Progenitor cell of endocrine pancreas (in vitro differentiated cells): ENCODE data around the gene EXOSC7. TPM values are rescaled to one million over a fixed set of nuclear protein-coding genes. Genes with fewer than 3 reads are reported as not detected.
"Not testable (repeated sequence)": the region's sequence is repeated elsewhere in the genome, so short reads cannot be mapped to it uniquely, and the experiment has no call there.

Experiments
- DNase-seq: peaks from one replicate; pipeline ENCODE4 v3.0.0; 2021; ENCODE audit warnings: low spot score; ENCODE audit not compliant: unreplicated experiment
- H3K27ac Mint-ChIP-seq: 2 replicates; pipeline ENCODE4 v1.8.0; 2021; ENCODE audit warnings: mild to moderate bottlenecking, moderate library complexity, mixed read lengths
- H3K27me3 Mint-ChIP-seq: 2 replicates; pipeline ENCODE4 v1.8.0; 2021; ENCODE audit warnings: mixed read lengths
- H3K36me3 Mint-ChIP-seq: 2 replicates; pipeline ENCODE4 v1.8.0; 2022; ENCODE audit warnings: mixed read lengths; ENCODE audit not compliant: insufficient read depth
- H3K4me1 Mint-ChIP-seq: 2 replicates; pipeline ENCODE4 v1.8.0; 2021; ENCODE audit warnings: low read depth, mixed read lengths
- H3K4me3 Mint-ChIP-seq: 2 replicates; pipeline ENCODE4 v1.8.0; 2021; ENCODE audit warnings: low read depth, mild to moderate bottlenecking, moderate library complexity, mixed read lengths
- H3K9me3 Mint-ChIP-seq: 2 replicates; pipeline ENCODE4 v1.8.0; 2021; ENCODE audit warnings: low read depth, mixed read lengths
- total RNA-seq: library from RNA; stranded (reverse); gene quantifications from 2 replicates; pipeline ENCODE4 v1.2.1, GENCODE V29; 2021
- TF ChIP-seq, protein P1 (sequence below): fragments of 200-600 bp; sonication (generic); IDR thresholded peaks from one replicate; pipeline ENCODE4 v1.5.0; 2021; ENCODE audit warnings: antibody characterized with exemption, mild to moderate bottlenecking; ENCODE audit not compliant: unreplicated experiment

EXOSC7 gene
- total RNA-seq, 1 donor from 2014 or later: 51.2 TPM

DNA sequence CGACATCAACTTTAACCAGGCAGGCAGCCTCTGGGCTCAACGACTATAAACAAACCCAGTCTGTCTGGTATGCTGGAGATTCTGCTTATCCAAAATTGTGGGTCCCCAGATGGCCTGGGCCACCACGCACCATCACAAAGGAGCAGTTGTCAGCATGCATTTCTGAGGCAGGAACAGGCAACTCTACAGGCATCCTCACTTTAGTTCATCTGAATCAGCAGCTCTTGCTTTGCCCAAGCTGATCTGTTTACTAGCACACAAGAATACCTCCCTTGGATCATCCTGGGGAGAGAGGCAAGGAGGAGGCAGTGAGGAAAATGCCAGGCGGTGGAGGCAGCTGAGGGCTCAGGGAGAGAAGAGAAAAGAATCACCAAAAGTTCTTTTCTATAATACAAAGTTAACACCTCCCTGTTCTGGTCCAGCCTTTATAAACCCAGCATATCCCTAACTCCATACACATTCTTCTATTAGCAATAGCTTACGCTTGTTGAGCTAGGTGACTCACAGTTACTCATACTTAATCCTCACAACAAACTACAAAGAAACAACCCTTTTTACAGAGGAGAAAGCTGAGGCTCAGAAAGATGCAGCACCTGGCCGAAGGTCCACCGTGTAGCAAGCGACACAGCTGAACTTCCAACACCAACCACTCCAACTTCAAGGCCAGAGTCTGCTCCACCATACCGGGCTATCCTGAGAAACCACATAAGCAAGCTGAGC, 33.7 kb upstream of the EXOSC7 start:
- H3K4me3 Mint-ChIP-seq: no peak overlapping the region
- peaks cover 13% of the 10 kb centered on the region for H3K36me3 Mint-ChIP-seq
- H3K4me1 Mint-ChIP-seq: no peaks in the 10 kb centered on the region
- no peaks in the 10 kb centered on the region for H3K27me3 Mint-ChIP-seq
- DNase-seq: no peak
- TF ChIP-seq, protein P1, sequence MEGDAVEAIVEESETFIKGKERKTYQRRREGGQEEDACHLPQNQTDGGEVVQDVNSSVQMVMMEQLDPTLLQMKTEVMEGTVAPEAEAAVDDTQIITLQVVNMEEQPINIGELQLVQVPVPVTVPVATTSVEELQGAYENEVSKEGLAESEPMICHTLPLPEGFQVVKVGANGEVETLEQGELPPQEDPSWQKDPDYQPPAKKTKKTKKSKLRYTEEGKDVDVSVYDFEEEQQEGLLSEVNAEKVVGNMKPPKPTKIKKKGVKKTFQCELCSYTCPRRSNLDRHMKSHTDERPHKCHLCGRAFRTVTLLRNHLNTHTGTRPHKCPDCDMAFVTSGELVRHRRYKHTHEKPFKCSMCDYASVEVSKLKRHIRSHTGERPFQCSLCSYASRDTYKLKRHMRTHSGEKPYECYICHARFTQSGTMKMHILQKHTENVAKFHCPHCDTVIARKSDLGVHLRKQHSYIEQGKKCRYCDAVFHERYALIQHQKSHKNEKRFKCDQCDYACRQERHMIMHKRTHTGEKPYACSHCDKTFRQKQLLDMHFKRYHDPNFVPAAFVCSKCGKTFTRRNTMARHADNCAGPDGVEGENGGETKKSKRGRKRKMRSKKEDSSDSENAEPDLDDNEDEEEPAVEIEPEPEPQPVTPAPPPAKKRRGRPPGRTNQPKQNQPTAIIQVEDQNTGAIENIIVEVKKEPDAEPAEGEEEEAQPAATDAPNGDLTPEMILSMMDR: no peak
- no peaks in the 10 kb centered on the region for H3K9me3 Mint-ChIP-seq
- H3K27ac Mint-ChIP-seq: no peak overlapping the region

DNA sequence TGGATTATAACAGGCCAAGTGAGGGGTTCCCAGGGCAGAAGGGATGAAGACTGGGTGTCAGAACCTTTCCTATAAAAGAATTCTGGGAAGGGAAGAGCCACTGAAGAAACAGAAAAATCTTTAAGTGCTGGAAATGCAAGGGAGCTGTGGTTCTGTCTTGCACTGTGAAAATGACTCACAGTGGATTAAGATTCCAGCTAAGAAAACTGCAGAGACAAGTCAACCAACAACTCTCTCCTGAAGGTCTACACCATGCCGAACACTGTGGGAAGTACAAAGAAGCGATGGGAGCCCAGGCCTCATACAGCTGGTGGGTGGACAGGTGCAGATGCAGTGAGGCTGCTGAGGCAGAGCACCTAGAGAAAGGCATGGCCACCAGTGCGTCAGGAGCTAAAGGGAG, 27.8 kb upstream of the EXOSC7 start:
- no peaks in the 10 kb centered on the region for H3K4me1 Mint-ChIP-seq
- DNase-seq: no peak
- no peaks in the 10 kb centered on the region for H3K9me3 Mint-ChIP-seq
- H3K4me3 Mint-ChIP-seq: no peak overlapping the region
- peaks cover 5% of the 10 kb centered on the region for H3K36me3 Mint-ChIP-seq
- H3K27me3 Mint-ChIP-seq: no peaks in the 10 kb centered on the region
- H3K27ac Mint-ChIP-seq: no peak overlapping the region
- TF ChIP-seq, protein P1: no peak

DNA sequence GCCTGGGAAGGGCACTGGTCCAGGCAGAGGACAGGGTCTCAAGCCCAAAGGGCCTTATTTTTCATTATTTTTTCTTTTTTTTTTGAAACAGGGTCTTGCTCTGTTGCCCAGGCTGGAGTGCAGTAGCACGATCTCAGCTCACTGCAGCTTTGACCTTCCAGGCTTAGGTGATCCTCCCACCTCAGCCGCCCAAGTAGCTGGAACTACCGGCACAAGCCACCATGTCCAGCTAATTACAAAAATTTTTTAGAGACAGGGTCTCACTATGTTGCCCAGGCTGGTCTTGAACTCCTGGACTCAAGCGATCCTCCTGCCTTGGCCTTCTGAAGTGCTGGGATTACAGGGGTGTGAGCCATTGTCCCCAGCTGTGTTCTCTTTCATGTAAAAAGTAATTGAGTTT, 26.3 kb upstream of the EXOSC7 start:
- not testable (repeated sequence) for H3K4me3 Mint-ChIP-seq, H3K9me3 Mint-ChIP-seq, DNase-seq, H3K27me3 Mint-ChIP-seq, H3K4me1 Mint-ChIP-seq, H3K36me3 Mint-ChIP-seq, H3K27ac Mint-ChIP-seq

DNA sequence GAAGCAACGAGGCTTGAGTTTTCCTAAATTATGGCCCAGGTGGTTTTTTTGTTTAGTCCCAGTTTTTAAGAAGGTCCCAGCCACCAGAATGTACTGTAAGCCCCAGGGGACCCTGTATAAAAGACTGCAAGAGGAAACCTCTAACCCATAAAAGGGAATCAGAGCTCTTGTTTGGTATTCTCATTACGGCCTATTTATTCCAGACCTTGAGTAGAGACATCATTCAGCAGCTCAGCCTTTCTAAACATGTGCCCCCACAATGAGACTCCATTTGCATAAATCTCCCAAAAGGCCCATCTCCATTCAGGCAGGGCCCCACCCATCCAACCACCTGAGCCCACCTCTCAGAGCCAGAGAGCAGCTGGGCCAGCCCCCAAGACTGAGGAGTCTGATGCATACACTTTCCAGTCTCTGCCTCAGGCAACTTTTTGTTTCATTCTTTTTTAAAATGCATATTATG, 25.7 kb upstream of the EXOSC7 start:
- H3K27me3 Mint-ChIP-seq: no peaks in the 10 kb centered on the region
- no peaks in the 10 kb centered on the region for H3K9me3 Mint-ChIP-seq
- no peak overlapping the region for H3K4me3 Mint-ChIP-seq
- TF ChIP-seq, protein P1: no peak
- H3K36me3 Mint-ChIP-seq: peaks cover 2% of the 10 kb centered on the region
- H3K4me1 Mint-ChIP-seq: no peaks in the 10 kb centered on the region
- no peak overlapping the region for H3K27ac Mint-ChIP-seq
- no peak for DNase-seq

DNA sequence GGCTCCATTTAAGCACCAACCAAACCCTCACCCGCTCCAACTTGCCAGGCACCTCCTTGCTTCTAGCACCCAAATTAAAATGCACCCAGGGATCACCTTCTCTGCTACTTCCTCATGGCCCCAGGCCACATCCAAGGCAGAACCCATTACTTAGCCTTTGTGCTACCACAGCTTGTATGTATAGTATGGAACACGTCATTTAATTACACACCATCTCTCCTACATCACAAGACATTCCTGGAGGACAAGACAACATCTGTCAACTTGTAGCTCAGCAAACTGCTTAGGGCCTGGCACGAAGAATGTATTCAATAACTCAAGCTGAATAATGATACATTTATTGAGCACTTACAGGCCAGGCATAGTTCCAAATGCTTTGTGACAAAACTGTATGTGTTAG, 23.4 kb upstream of the EXOSC7 start:
- TF ChIP-seq, protein P1: no peak
- no peaks in the 10 kb centered on the region for H3K4me1 Mint-ChIP-seq
- H3K9me3 Mint-ChIP-seq: no peaks in the 10 kb centered on the region
- H3K27ac Mint-ChIP-seq: no peak overlapping the region
- peaks cover 2% of the 10 kb centered on the region for H3K36me3 Mint-ChIP-seq
- DNase-seq: no peak
- no peak overlapping the region for H3K4me3 Mint-ChIP-seq
- H3K27me3 Mint-ChIP-seq: no peaks in the 10 kb centered on the region

DNA sequence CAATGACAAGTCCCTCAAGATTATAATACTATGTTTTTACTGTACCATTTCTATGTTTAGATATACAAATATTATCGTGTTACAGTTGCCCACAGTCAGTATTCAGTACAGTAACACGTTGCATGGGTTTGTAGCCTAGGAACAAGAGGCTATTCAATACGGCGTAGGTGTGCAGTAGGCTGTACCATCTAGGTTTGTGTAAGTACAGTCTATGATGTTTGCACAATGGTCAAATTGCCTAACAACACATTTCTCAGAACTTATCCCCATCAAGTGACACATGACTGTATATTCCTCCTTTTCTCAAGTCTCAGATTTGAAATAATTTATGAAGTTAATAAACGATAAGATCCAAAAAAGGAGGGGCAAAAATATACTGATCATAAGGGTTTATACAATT, 21.7 kb upstream of the EXOSC7 start:
- Mint-ChIP-seq H3K36me3 (peaks cover 2% of the 10 kb centered on the region), H3K4me1 (no peaks in the 10 kb centered on the region), H3K27ac (no peak overlapping the region), H3K9me3 (no peaks in the 10 kb centered on the region), H3K27me3 (no peaks in the 10 kb centered on the region), H3K4me3 (no peak overlapping the region)
- TF ChIP-seq, protein P1: no peak
- DNase-seq: no peak
